HCT116 (cell line): ENCODE measurements around the gene OR52E2. TPM values are rescaled to one million over a fixed set of nuclear protein-coding genes. Genes with fewer than 3 reads are reported as not detected.

Experiments used
- ATAC-seq: fragments of 200-7000 bp; cut with Tn5 transposase; 2 replicates; pipeline ENCODE4 v1.9.1; 2020; ENCODE audit warnings: mild to moderate bottlenecking, moderate library complexity
- BruUV-seq: library from RNA; stranded (reverse); fragments of 400-500 nt; replicated peaks from 2 replicates; lab custom pipeline; 2021; lab: Mats Ljungman, UMichigan
- CTCF ChIA-PET: fragments of 300-600 bp; sonication (Branson Sonifier 250); formaldehyde crosslinking; loops from one replicate; lab custom pipeline; 2021; ENCODE audit warnings: antibody characterized with exemption; lab: Charles Lee
- POLR2A ChIA-PET: fragments of 300-600, 350-600 bp; sonication (Branson Sonifier 250); formaldehyde crosslinking; loops from one replicate; lab custom pipeline; 2021; ENCODE audit warnings: antibody characterized with exemption; lab: Charles Lee
- RAD21 ChIA-PET, 2 experiments: fragments of 300-600 bp; sonication (Branson Sonifier 250); formaldehyde crosslinking; loops; one replicate each; lab custom pipeline; 2023; ENCODE audit warnings: low total read pairs in 2 of 2; ENCODE audit not compliant: uncharacterized antibody in 2 of 2, unreplicated experiment in 2 of 2, low non-redundant PET in 1 of 2; lab: Charles Lee
- DNase-seq: peaks from one replicate; pipeline ENCODE4 v3.0.0-alpha.2; 2010; ENCODE audit warnings: low read depth, low spot score
- H2AFZ ChIP-seq: fragments of 200-600 bp; shearing (Covaris generic), sonication (generic); 2 replicates; pipeline ENCODE4 v1.6.1; 2017; ENCODE audit warnings: low read depth, mixed run types, mixed read lengths, antibody characterized with exemption, low read length; ENCODE audit not compliant: poor library complexity, severe bottlenecking
- H3K27ac ChIP-seq: 2 replicates; pipeline ENCODE4 v1.5.1; 2012; ENCODE audit warnings: low read depth, low read length
- H3K27me3 ChIP-seq: fragments of 200-600 bp; sonication (generic); 2 replicates; pipeline ENCODE4 v1.6.1; 2016; ENCODE audit warnings: mixed run types, low read length, mixed read lengths; ENCODE audit not compliant: insufficient read depth
- H3K36me3 ChIP-seq, 2 experiments: fragments of 200-500 bp in 1 of 2; fragments of 200-600 bp in 1 of 2; sonication (Bioruptor generic) in 1 of 2; sonication (generic) in 1 of 2; 2 replicates each; pipeline versions ENCODE4 v1.5.1 to v1.6.1; 2014 to 2016; ENCODE audit warnings: low read length in 2 of 2, inconsistent platforms in 1 of 2, mixed read lengths in 1 of 2, mixed run types in 1 of 2; ENCODE audit not compliant: insufficient read depth in 2 of 2, control insufficient read depth in 1 of 2
- H3K4me1 ChIP-seq, 2 experiments: fragments of 200-600 bp in 1 of 2; sonication (generic) in 1 of 2; 2 replicates each; pipeline versions ENCODE4 v1.5.1 to v1.6.1; 2012 to 2017; ENCODE audit warnings: low read length in 2 of 2, inconsistent platforms in 1 of 2, mild to moderate bottlenecking in 1 of 2, mixed read lengths in 1 of 2, mixed run types in 1 of 2, moderate library complexity in 1 of 2; ENCODE audit not compliant: insufficient read depth in 2 of 2, control insufficient read depth in 1 of 2
- H3K4me2 ChIP-seq: fragments of 200-600 bp; sonication (generic); 2 replicates; pipeline ENCODE4 v1.6.1; 2017; ENCODE audit warnings: mixed run types, low read length, mixed read lengths
- H3K4me3 ChIP-seq, 2 experiments: fragments of 200-600 bp in 1 of 2; sonication (generic) in 1 of 2; replicated peaks in 1 of 2; 2 replicates each; pipeline ENCODE4 v1.5.1; 2011 to 2016; ENCODE audit warnings: low read length in 2 of 2, control low read depth in 1 of 2, low read depth in 1 of 2, mild to moderate bottlenecking in 1 of 2, mixed read lengths in 1 of 2, mixed run types in 1 of 2
- H3K79me2 ChIP-seq: fragments of 200-600 bp; sonication (generic); 2 replicates; pipeline ENCODE4 v1.6.1; 2017; ENCODE audit warnings: mild to moderate bottlenecking, mixed run types, low read length, moderate library complexity, mixed read lengths; ENCODE audit not compliant: insufficient read depth
- H3K9ac ChIP-seq: fragments of 200-600 bp; sonication (generic); 2 replicates; pipeline ENCODE4 v1.6.1; 2016; ENCODE audit warnings: low read length, mixed read lengths
- H3K9me2 ChIP-seq: fragments of 200-600 bp; sonication (generic), shearing (Covaris generic); 2 replicates; pipeline ENCODE4 v1.6.1; 2017; ENCODE audit warnings: mixed run types, mild to moderate bottlenecking, moderate library complexity; ENCODE audit not compliant: insufficient read depth
- H3K9me3 ChIP-seq, 2 experiments: fragments of 200-500 bp in 1 of 2; fragments of 200-600 bp in 1 of 2; sonication (Bioruptor generic) in 1 of 2; sonication (generic) in 1 of 2; 2 replicates each; pipeline ENCODE4 v1.6.1; 2014 to 2017; ENCODE audit warnings: low read length in 2 of 2, mixed read lengths in 2 of 2, inconsistent platforms in 1 of 2, low read depth in 1 of 2, mild to moderate bottlenecking in 1 of 2, mixed run types in 1 of 2, moderate library complexity in 1 of 2; ENCODE audit not compliant: control insufficient read depth in 1 of 2, insufficient read depth in 1 of 2
- H4K20me1 ChIP-seq: fragments of 200-600 bp; sonication (generic), shearing (Covaris generic); 2 replicates; pipeline ENCODE4 v1.6.1; 2017; ENCODE audit warnings: mixed run types, mild to moderate bottlenecking, moderate library complexity; ENCODE audit not compliant: insufficient read depth
- ATF3 ChIP-seq: IDR thresholded peaks from 2 replicates; pipeline ENCODE4 v1.6.1; 2012
- CBX3 ChIP-seq: IDR thresholded peaks from 2 replicates; pipeline ENCODE4 v1.6.1; 2012; ENCODE audit warnings: low read depth
- EGR1 ChIP-seq: IDR thresholded peaks from 2 replicates; pipeline ENCODE4 v1.6.1; 2012; ENCODE audit warnings: low read depth
- EZH2 ChIP-seq: fragments of 200-600 bp; sonication (generic); IDR thresholded peaks from 2 replicates; pipeline ENCODE4 v1.6.1; 2017; ENCODE audit warnings: antibody characterized with exemption, mixed run types
- EZH2phosphoT487 ChIP-seq: fragments of 200-600 bp; IDR thresholded peaks from 2 replicates; pipeline ENCODE4 v1.6.1; 2018; ENCODE audit warnings: antibody characterized with exemption, borderline replicate concordance
- FOSL1 ChIP-seq: IDR thresholded peaks from 2 replicates; pipeline ENCODE4 v1.6.1; 2012; ENCODE audit warnings: low read depth
- MAX ChIP-seq: IDR thresholded peaks from 2 replicates; pipeline ENCODE4 v1.6.1; 2012
- POLR2A ChIP-seq: IDR thresholded peaks from 2 replicates; pipeline ENCODE4 v1.7.0; 2011; ENCODE audit warnings: borderline replicate concordance; ENCODE audit not compliant: insufficient read depth, insufficient read length; ENCODE audit errors: extremely low read depth
- RAD21 ChIP-seq: IDR thresholded peaks from 2 replicates; pipeline ENCODE4 v1.6.1; 2012; ENCODE audit warnings: low read depth, mild to moderate bottlenecking
- SRF ChIP-seq: IDR thresholded peaks from 2 replicates; pipeline ENCODE4 v1.6.1; 2012; ENCODE audit warnings: low read depth
- TCF7L2 ChIP-seq: IDR thresholded peaks from 2 replicates; pipeline ENCODE4 v1.7.0; 2011; ENCODE audit warnings: borderline replicate concordance, inconsistent platforms; ENCODE audit not compliant: insufficient read depth, insufficient read length; ENCODE audit errors: extremely low read depth
- YY1 ChIP-seq: IDR thresholded peaks from 2 replicates; pipeline ENCODE4 v1.6.1; 2011; ENCODE audit warnings: low read length, low read depth, moderate library complexity, mild to moderate bottlenecking; ENCODE audit not compliant: insufficient replicate concordance; ENCODE audit errors: extremely low read depth
- ZBTB33 ChIP-seq: IDR thresholded peaks from 2 replicates; pipeline ENCODE4 v1.6.1; 2011; ENCODE audit warnings: mild to moderate bottlenecking, low read length, moderate library complexity; ENCODE audit not compliant: insufficient replicate concordance; ENCODE audit errors: extremely low read depth
- ZFX ChIP-seq: fragments of 450-650 bp; IDR thresholded peaks from 2 replicates; pipeline ENCODE4 v1.6.1; 2017
- ZNF274 ChIP-seq: fragments of 200-500 bp; sonication (Bioruptor generic); IDR thresholded peaks from 2 replicates; pipeline ENCODE4 v1.6.1; 2014; ENCODE audit warnings: mild to moderate bottlenecking, low read depth, low read length, inconsistent platforms
- intact Hi-C: fragments of 100-400 bp; cut with micrococcal nuclease; formaldehyde crosslinking; loops from 2 replicates; pipeline ENCODE4 v1.10.0; 2022
- total RNA-seq: library from RNA; stranded (reverse); gene quantifications from one replicate; pipeline ENCODE4 v1.2.1, GENCODE V29; 2021; ENCODE audit not compliant: unreplicated experiment
- TF ChIP-seq, protein P1 (sequence below): IDR thresholded peaks from 2 replicates; pipeline ENCODE4 v1.6.1; 2012; ENCODE audit warnings: low read depth
- TF ChIP-seq, protein P2 (sequence below), 3 experiments: fragments of 200-600 bp in 1 of 3; sonication (generic) in 1 of 3; IDR thresholded peaks in 2 of 3; conservative IDR thresholded peaks in 1 of 3; 2 replicates each; pipeline ENCODE4 v1.5.1; 2012 to 2017; ENCODE audit warnings: low read depth in 2 of 3, low read length in 2 of 3, antibody characterized with exemption in 1 of 3, borderline replicate concordance in 1 of 3, control low read depth in 1 of 3, mild to moderate bottlenecking in 1 of 3, mixed read lengths in 1 of 3, mixed run types in 1 of 3, moderate library complexity in 1 of 3; ENCODE audit not compliant: insufficient read depth in 1 of 3

The OR52E2 gene
- total RNA-seq, 1 experiment from 2014 or later = not detected

DNA sequence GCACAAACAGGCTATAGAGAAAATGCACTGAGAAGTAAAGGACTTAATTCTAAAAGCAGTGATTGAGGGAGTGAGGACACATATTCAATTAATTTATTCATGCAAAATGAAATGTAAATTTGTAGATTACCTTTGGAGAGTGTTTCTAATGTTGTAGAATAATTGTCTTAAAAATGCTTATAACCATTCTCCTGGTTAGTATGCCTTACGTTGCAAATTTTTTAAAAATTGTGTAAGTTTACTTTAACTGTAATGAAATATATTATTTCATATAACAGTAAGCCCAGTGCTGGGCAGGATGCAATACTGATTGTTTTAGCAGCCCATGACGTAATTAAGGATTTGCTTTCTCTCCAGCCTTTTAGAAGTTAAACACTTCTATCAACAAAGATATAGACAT lies 36.6 kb upstream of the OR52E2 start:
- Histone ChIP-seq H3K9ac (no peak overlapping the region), H3K27me3 (peaks cover 74% of the 10 kb centered on the region), H4K20me1 (no peaks in the 10 kb centered on the region), H3K27ac (no peak overlapping the region), H3K79me2 (no peaks in the 10 kb centered on the region), H3K4me2 (no peak overlapping the region), H3K36me3 (no peaks in the 10 kb centered on the region), H2AFZ (no peak overlapping the region), H3K4me1 (no peaks in the 10 kb centered on the region), H3K9me3 (no peaks in the 10 kb centered on the region), H3K4me3 (no peak overlapping the region), H3K9me2 (no peaks in the 10 kb centered on the region)
- BruUV-seq = no TSS peak
- TF ChIP-seq, protein P1, sequence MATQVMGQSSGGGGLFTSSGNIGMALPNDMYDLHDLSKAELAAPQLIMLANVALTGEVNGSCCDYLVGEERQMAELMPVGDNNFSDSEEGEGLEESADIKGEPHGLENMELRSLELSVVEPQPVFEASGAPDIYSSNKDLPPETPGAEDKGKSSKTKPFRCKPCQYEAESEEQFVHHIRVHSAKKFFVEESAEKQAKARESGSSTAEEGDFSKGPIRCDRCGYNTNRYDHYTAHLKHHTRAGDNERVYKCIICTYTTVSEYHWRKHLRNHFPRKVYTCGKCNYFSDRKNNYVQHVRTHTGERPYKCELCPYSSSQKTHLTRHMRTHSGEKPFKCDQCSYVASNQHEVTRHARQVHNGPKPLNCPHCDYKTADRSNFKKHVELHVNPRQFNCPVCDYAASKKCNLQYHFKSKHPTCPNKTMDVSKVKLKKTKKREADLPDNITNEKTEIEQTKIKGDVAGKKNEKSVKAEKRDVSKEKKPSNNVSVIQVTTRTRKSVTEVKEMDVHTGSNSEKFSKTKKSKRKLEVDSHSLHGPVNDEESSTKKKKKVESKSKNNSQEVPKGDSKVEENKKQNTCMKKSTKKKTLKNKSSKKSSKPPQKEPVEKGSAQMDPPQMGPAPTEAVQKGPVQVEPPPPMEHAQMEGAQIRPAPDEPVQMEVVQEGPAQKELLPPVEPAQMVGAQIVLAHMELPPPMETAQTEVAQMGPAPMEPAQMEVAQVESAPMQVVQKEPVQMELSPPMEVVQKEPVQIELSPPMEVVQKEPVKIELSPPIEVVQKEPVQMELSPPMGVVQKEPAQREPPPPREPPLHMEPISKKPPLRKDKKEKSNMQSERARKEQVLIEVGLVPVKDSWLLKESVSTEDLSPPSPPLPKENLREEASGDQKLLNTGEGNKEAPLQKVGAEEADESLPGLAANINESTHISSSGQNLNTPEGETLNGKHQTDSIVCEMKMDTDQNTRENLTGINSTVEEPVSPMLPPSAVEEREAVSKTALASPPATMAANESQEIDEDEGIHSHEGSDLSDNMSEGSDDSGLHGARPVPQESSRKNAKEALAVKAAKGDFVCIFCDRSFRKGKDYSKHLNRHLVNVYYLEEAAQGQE = no peak
- no peak for TF ChIP-seq ZBTB33
- no peak for TF ChIP-seq FOSL1
- no peak for TF ChIP-seq EGR1
- TF ChIP-seq YY1 = no peak
- TF ChIP-seq ZFX = no peak
- TF ChIP-seq SRF = no peak
- no peak for TF ChIP-seq TCF7L2
- TF ChIP-seq MAX = no peak
- TF ChIP-seq, protein P2, sequence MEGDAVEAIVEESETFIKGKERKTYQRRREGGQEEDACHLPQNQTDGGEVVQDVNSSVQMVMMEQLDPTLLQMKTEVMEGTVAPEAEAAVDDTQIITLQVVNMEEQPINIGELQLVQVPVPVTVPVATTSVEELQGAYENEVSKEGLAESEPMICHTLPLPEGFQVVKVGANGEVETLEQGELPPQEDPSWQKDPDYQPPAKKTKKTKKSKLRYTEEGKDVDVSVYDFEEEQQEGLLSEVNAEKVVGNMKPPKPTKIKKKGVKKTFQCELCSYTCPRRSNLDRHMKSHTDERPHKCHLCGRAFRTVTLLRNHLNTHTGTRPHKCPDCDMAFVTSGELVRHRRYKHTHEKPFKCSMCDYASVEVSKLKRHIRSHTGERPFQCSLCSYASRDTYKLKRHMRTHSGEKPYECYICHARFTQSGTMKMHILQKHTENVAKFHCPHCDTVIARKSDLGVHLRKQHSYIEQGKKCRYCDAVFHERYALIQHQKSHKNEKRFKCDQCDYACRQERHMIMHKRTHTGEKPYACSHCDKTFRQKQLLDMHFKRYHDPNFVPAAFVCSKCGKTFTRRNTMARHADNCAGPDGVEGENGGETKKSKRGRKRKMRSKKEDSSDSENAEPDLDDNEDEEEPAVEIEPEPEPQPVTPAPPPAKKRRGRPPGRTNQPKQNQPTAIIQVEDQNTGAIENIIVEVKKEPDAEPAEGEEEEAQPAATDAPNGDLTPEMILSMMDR (IDR thresholded peaks at IDR 0.05 in 2 of 3, conservative IDR thresholded peaks at IDR 0.05 in 1 of 3; ENCODE audit: borderline replicate concordance in 1 of 3, insufficient read depth in 1 of 3, low read depth in 2 of 3, low read length in 2 of 3) = no peak
- no peak for TF ChIP-seq RAD21
- no peak for TF ChIP-seq EZH2phosphoT487
- no peak for TF ChIP-seq CBX3
- TF ChIP-seq ATF3 = no peak
- TF ChIP-seq EZH2 = no peak
- TF ChIP-seq POLR2A = no peak
- no peak for TF ChIP-seq ZNF274
- POLR2A ChIA-PET = no interaction called here
- DNase-seq = no peak
- RAD21 ChIA-PET = no interaction called here
- CTCF ChIA-PET = no interaction called here
- no peak for ATAC-seq
- intact Hi-C loops = no loop called here
